Activated naive CD4-positive, alpha-beta T cell treated with Interleukin-2 at 50 U/mL for 16 hours (primary cell): ENCODE data around the gene SH3PXD2B.
A peak's percentile ranks its signal among the peaks of the same experiment; 100 is the strongest.

Experiments
- DNase-seq: peaks from one replicate; pipeline ENCODE4 v3.0.0-alpha.2; 2020

SH3PXD2B gene

GRCh38 chr5:172452398-172453205 lies 1.7 kb downstream of the SH3PXD2B start:
- no peak for DNase-seq

DNA sequence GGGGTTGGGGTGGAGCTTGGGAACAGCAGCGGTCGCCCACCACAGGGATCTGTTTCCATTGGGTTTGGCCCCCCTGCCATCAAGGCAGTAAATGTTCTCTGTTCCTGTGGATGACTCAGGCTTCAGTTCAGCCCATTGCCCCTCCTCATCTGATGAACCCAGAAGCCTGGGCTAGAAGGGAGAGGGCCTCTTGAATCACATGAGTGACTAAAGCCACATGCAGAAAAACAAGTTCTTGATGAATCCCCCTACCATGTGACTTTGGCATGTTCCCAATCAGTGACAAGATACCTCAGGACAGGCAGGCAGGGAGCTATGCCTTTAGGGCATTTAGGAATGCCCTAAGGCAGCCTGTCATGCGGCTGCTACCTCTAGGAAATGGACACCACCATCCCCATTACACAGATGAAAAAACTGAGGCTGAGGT lies 2.5 kb downstream of the SH3PXD2B start:
- no peak for DNase-seq

GRCh38 chr5:172450861-172451695 lies 3.2 kb downstream of the SH3PXD2B start:
- peak; percentile 48 for DNase-seq

DNA sequence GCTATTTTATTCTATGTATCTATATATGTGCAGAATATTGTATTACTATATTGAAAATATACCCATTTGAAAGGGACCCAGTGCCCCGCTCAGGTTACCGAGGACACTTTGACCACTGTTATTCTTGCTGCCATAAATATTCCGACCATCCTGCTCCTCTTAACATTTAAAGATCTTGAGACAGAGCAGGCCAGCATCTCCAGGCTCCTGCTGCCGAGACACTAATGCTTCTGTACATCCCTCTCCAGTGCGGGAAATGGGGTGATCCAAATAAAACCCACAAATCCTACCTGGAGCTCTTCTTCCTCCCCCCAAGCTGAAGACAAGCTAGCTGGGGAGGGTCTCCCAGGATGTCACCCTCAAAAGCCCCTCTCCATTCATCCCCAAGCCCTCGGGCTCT lies 3.9 kb downstream of the SH3PXD2B start:
- no peak for DNase-seq

GRCh38 chr5:172448999-172449398 lies 5.3 kb downstream of the SH3PXD2B start:
- no peak for DNase-seq

GRCh38 chr5:172447646-172448365 lies 6.5 kb downstream of the SH3PXD2B start:
- no peak for DNase-seq

DNA sequence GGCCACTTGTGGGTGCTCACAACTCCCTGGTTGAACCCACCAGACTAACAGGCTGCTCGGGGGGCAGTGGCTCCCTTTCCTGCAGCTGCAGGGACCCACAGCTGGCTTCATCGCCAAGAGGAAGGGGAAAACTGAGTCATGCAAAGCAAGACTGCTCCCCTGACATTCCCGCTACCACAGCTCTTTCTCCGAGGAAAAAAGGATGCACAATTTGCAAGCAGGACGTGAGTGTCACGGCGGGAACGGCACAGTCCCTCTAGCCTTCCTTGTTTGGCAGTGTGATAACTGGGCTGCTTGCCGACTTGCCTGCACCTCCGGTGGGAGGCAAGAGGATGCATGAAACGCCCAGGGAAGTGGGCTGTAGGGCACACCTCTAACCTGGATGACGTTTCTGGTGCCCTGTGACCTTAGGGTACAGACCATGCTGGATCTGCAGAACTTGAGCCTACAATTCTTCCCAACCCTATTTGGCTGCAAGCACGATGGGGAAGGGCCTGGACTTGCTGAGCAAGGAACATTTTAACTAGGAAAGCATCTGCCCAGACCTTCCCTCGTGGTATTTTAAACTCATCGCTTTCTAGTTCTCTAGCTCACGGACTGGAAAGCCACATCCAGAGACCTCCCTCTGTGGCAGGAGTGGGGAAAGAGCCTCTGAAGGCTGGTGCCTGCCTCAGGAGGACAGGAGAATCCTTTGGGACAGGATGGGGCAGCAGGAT lies 7.8 kb downstream of the SH3PXD2B start:
- no peak for DNase-seq

DNA sequence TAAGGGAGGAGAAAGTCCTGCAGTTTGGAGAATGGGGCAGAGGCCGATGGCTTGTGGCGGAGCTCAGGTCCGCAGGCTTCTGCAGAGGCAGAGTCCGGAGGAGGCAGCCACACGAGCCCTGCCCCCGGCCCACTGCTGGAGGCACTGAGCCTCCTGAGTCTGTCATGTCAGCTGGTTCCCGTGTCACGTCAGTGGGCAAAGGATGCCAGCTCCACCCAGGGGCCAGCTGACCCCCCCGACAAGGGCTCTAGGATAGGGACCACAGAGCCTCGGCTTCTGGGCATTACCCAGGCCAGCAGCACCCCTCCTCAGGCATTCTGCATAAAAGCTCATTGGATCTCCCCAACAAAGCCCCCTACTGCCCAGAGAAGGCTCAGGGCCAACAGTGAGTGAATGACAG lies 8.5 kb downstream of the SH3PXD2B start:
- DNase-seq: no peak

GRCh38 chr5:172444626-172445365 lies 9.5 kb downstream of the SH3PXD2B start:
- no peak for DNase-seq

- DNase-seq: no peak
Observed at GRCh38 chr5:172444110-172444510, 10.2 kb downstream of the SH3PXD2B start.

DNA sequence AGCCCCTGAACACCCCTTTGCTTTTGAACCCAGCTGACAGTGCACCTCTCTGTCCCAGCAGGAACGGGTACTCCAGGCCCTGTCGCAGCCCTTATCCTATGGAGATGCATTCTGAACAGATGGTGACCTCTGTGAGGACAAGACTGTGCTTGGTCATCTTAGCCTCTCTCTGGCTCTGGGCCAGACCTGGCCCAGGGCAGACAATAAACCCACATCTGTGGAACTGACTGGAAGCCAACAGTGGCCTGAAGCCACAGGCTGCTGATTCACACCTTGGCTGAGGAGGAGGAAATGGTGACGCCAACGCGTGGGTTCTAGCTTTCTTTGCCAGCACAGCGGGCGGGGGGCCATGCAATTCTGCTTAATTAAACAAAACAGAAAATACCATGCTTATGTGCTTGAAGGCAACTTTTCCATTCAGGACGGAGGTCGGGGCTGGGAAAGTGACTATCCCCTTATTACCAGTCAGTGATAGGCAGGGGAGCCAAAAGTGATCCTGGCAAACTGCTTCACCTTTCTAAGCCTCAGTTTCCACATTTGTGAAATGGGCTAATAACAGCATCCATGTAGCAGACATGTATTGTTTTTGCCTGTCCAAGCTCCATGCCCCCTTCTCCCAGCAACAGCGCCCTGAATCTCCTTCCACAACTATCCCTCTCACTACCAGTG lies 10.8 kb downstream of the SH3PXD2B start:
- DNase-seq: peak; percentile 62

GRCh38 chr5:172442592-172442991 lies 11.7 kb downstream of the SH3PXD2B start:
- DNase-seq: no peak

DNA sequence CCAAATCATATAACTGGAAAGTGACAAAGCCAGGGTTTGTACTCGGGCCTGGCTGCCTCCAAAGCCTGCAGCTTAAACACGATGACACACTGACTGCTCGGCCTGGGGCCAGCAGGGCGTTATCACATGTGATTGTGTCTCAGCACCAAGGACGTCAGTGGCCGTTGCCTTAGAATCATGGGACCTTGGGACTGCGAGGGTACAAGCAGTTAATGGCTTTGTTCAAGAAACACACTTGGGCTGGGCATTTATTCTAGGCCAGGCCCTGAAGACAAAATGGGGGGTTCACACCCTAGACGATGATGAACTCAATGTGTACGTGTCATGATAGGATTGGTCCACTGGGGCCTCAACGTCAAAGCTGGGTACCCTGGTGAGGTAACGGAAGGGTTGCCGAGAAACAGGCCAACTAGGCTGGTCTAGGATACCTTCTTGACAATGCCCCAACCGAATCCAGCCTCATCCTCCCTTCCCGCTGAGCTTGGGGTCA lies 13.0 kb downstream of the SH3PXD2B start:
- no peak for DNase-seq

DNA sequence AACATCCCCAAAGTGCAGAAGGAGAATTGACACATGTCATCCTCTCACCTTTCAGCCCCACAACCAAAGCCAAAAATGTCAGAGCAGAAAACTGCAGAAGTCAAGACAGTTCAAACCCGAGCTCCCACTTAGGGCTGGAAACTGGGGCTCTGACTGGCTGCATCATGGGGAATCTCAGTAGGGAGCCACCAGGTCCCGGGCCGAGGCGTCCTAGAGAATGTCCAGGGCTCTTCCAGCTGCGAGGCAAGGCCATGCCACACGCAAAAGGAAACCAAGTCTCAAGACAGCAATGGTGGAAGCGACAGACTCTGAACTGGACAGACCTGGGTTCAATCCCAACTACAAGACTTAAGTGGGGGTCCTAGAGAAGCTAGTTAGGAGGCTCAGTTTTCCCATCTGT lies 13.8 kb downstream of the SH3PXD2B start:
- DNase-seq: no peak

DNA sequence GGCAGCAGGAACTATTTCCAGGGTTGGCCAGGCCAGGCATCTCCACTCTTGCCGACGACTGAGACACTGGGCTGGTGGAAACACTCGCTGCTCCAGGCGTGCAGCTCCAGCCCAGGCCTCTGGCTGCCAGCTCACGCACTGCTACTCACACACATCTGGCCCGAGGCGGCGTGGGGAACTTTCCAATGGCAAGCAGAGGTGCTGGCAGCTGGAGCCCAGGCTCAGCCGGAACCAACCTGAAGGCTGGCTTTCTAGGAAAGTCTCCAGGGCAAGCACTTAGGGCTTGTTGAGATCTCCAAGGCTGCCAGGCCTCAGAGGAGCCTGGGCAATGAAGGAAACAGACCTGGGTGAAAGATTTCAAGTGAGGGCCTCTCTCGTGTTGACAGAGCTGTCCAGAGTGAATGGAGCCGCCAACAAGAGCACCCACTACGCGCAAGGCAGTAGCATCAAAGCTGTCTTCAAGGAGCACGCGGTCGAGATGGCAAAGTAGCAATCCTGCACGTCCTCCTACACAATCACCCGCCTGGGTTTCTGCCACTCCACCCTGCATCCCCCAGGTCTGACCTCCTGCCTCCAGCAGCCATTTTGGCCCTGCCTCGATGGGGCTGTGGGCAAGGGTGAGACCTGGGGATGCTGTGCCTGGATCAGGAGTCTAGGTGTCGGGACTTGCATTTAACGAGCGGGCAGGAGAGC lies 14.4 kb downstream of the SH3PXD2B start:
- no peak for DNase-seq

GRCh38 chr5:172438319-172438668 lies 16.0 kb downstream of the SH3PXD2B start:
- no peak for DNase-seq

DNA sequence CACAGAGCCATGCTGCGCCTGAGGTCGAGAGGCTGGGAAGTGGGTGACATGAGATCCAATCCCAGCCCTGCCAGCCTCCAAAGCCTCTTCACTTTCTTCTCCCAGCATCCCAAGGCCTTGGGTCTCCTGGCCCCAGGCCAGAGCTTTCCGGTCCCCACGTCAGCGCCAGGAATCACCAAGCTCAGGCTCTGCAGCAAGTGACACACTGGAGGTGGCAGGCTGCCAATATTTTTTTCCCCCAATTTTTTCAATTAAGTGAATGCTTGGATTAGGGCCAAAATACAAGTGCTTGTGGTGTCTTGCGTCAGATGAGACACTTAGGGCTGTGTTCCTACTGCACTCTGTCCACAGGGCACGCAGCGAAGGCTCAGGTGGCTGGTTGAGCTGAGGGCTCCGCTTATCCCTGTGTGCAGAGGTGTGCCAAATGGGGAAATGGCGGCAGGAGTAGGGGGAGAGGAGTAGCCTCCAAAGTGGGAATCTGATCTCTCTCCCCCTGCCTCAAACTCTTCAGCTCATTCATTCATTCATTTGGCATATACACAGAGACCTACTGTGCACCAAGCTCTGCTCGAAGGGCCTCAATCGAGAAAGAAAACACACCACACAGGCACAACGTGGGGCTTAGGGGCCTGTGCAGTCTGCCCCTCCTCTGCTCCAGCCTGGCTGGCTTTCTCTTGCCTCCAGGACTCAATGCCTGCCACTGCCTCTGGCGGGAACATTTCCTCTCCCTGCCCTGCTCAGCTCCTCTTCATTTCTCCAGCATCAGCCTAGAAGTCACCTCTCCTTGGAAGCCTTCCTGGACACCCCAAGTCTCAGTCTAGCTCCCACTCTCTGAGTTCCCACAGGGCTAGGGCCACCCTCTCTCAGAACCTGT lies 16.6 kb downstream of the SH3PXD2B start:
- DNase-seq: no peak

GRCh38 chr5:172436879-172437369 lies 17.4 kb downstream of the SH3PXD2B start:
- DNase-seq: no peak

- no peak for DNase-seq
Observed at GRCh38 chr5:172436078-172436878, 18.0 kb downstream of the SH3PXD2B start.
